Activated naive CD8-positive, alpha-beta T cell treated with anti-CD3 and anti-CD28 coated beads, Interleukin-2, amount 50 U/mL, for 16 hours (primary cell): Measurements from ENCODE around the gene CD48.
"Not testable (repeated sequence)": the region's sequence is repeated elsewhere in the genome, so short reads cannot be mapped to it uniquely, and the experiment has no call there.

Experiments
- DNase-seq: peaks from one replicate; pipeline ENCODE4 v3.0.0-alpha.2; 2020; ENCODE audit warnings: low read depth, low spot score

Gene CD48

DNA sequence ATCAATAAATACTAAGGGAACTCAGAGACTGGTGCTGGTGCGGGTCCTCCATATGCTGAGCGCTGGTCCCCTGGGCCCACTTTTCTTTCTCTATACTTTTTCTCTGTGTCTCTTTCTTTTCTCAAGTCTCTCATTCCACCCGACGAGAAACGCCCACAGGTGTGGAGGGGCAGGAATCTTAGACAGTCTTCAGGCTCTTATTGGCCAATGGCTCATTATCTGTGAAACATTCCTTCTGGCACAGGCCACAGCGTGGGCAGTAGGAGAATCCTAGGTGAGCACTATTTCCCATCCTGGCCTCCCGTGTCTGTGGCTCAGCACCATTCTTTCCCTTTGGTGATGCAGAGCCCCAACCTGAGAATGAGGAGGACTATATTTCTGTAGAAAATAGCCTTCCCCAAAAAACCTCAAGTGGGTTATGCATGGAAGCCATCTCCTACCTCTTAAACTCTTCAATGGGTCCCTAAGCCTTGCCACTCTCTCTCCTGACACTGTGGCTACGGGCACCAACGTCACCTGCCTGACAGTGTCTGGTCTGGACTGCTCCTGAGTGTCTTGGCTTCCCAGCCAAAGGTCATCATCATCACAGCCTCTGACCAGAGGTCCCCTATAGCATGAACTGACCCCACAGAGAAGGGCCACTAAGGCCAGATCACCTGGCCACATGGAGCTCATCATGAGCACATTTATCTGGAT is 58.5 kb downstream of the CD48 start:
- DNase-seq: no peak

DNA sequence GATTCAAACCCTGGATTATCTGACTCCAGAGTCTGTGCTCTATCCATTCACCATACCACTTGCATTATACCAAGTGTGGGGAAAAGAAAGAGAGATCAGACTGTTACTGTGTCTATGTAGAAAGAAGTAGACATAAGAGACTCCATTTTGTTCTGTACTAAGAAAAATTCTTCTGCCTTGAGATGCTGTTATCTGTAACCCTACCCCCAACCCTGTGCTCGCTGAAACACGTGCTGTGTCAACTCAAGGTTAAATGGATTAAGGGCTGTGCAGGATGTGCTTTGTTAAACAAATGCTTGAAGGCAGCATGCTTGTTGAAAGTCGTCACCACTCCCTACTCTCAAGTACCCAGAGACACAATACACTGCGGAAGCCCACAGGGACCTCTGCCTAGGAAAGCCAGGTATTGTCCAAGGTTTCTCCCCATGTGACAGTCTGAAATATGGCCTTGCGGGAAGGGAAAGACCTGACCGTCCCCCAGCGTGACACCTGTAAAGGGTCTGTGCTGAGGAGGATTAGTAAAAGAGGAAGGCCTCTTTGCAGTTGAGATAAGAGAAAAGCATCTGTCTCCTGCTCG is 59.5 kb downstream of the CD48 start:
- DNase-seq: not testable (repeated sequence)

DNA sequence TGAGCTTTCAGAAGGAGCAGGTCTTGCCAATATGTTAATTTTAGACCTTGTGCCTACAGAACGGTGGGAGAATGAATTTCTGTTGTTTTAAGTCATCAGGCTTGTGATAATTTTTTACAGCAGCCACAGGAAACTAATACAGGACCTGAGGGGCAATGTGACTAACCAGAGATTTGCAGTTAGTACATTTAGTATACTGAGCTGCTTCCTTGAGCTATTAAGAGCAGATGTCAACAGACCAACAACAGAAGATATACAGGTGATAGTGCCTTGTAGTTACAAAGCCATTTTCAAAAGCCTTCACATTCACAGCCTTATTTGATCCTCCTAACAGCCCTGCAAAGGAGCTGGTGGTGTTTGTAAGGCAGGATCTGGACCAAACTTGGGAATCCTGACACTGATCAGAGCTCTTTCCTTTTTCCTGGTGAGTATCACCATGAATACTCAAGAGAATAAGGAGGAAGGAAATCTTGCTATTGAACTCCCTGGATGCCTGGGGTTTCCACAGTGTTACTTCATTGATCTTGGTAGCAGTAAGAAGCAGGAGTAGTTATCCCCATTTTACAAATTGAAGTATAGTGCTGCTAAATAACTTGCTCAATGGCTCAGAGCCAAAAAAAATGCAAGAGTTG is 60.1 kb downstream of the CD48 start:
- no peak for DNase-seq

DNA sequence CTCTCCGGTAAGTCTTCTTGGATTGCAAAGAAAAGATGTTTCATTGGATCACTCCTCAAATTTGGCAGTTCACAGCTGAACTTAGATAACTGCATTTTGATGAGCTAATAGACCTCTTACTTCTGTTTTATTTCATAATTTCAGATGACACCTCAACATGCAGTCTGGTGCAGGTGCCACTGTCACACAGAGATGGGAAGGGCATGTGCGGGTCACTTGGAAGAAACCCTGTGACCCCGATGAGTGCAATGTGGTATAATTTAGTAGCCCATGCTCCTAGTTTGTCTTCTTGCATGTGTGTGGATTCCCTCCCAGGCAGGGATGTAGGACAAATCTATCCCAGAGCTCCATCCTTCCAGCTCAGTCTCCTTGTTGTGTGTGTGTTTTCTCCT is 64.3 kb downstream of the CD48 start:
- no peak for DNase-seq

DNA sequence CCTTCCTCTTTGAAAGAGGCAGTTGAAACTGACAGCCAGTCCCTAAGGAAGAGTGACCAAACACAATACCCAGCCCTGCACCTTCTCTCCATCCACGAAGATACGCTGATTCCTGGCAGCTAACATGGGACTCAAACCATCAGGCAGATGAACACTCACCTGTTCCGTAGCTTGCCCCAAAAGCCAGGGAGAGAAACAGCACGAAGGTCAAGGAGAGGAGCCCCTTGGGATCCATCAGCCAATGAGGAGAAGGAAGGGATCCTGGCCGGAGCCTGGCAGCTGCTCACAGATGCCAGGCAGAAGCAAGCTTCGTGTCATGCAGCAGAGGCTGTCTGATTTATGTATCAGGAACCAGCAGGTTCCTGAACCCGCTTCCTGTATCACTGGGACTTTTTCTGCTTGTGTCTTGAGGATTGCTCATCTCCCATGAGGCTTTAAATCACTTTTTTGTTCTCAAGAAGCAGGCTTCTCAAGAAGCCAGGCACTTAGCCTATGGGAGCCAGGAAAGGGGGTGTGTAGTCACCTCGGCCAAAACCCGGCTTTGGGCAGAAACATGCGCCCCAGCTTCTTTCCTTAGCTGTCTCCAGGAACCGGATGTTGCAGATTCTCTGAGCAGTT is 64.8 kb downstream of the CD48 start, which contains the start of gene SLAMF1:
TSS of gene SLAMF1 (minus strand) at position 334 of the 618 bp plus-strand sequence. CDS start at position 235, 99 bp downstream.
- DNase-seq: no peak

DNA sequence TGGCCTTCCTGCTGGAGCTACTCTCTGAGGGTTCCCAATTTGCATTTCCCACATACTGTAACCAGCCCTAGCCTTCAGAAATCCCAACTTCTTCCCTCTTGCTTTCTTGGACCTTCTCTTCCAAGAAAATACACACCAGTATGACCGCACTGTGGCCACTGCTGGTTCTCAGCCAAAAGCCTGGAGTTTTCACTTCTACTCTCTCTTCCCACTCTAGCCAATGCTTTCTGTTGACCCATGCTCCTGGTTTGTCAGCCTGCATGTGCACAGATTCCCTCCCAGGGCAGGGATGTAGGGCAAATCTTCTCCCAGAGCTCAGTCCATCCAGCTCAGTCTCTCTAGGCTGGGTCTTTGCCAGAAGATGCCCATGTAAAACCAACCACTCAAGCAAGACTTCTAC is 65.4 kb downstream of the CD48 start:
- DNase-seq: no peak

DNA sequence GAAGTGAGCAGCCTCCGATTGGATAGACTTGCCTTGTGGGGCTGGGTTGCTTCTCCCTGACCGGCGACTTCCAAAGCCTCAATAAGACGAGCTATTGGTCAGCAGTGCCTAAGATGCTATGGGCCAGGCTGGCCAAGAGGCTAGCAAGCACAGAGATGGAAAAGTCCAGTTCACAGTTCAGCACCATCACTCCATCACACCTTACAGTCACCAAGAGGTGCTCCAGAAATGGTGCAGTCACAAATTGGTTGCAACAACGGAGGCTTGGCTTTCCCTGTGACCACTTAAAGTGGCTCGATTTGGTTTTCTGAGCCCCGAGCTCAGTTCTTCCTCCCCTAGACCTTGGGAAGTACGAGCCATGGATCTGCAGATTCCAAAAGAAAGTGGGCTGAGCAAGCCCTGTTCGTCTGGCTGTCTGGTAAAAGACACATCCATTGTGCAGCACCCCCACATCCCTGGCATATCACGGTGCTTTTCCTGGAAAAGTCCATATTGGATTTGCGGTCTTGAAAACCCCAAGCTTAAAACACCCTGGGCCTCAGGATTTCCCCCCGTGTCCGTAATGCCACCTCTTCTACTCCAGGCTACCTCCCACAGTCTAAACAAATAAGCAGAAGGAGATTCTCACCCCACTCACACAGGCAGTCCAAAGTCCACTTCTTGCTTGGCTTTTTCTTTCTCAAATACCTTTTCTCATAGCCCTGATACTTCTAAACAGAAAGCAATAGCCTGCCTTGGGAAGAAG is 66.1 kb downstream of the CD48 start:
- DNase-seq: no peak

DNA sequence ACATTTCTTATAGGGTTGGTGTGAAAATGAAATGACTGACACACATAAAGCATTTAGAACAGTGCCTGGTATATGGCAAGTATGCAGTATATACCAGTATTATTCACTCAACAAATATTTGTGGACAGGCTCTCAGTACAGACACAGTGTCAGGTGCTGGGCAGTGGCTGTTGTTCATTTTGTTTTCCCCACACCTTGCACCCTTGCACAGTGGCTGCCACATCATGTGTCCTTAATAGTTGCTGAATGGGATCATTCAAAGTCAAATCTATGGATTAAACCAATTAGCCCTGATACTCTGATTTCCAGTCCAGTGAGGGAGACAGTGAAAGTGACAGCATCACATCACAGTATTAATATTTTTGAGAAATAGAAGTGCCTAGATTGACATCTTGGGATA is 67.2 kb downstream of the CD48 start:
- DNase-seq: no peak

DNA sequence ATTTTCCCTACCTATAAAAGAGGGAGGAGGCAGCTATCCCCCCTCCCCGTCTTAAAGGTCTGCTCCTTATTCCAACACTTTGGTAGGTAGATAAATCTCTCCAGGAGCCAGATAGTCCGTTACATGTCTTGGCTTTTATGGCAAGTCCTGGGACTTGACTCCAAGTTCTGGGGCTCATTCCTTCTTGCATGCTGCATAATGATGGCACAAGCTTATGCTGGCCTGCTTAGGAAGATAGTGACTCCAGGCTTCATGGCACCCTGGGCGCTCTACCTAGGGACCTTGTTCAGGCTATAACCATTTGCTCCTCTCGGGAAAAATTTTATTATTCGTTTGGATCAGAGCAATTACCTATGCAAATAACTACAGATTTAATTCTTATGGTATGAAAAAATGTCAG is 68.5 kb downstream of the CD48 start:
- DNase-seq: no peak

DNA sequence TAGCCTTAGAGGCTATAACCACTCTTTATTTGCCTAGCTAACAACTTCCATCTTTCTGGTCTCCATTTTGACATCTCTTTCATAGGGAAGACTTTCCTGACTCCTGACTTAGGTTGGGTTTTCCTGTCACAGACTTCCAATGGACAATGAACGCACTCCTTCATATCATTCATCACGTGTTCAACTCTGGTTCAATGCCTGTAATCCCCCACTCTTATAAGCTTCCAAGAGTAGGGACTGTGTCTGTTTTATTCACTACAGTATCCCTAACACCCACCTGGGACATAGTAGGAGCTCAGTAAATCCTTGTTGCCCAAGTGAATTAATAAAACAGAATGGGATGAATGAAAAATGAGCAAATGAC is 69.4 kb downstream of the CD48 start:
- DNase-seq: no peak

DNA sequence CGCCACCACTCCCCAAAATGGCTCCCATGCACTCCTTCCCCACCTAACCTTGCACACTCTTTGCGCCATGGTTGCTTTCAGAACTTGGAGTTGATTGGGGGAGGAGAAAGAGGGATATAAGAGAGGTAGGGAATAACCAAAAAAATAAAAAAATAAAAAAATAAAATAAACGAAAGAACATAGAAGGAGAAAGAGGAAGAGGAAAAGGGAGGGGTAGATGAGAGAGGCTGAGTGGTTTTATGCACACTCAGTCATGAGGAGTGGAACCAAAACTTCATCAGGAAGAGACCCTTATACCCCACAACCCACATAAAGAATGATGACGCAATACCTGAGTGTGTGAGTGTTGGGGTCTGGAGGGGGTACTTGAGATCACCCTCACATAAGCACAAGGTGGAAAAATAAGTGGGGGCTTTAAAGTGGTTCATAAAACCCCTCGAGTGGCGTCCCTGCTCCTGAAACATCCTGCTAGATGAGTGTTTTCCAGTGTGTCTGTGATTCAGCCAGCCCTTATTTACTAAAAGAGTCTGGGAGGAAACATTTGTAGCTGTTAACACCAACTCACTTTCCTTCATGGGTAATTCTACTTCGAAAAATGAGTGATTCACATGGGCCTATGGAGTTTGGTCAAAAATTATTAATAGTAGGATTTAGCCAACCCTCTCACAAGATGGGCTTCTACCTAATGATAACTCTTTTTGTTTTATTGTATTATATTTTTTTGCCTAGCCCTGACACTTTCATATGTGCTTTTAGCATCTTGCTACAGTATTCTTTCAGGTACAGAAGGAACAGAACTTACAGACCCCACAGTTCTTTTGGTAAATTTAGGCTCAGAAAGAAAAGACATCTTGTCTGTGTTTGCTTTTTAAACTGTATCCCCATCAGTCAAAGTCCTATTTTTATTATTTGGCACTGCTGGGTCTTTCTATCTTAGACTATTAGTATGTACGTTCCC is 70.0 kb downstream of the CD48 start:
- no peak for DNase-seq

DNA sequence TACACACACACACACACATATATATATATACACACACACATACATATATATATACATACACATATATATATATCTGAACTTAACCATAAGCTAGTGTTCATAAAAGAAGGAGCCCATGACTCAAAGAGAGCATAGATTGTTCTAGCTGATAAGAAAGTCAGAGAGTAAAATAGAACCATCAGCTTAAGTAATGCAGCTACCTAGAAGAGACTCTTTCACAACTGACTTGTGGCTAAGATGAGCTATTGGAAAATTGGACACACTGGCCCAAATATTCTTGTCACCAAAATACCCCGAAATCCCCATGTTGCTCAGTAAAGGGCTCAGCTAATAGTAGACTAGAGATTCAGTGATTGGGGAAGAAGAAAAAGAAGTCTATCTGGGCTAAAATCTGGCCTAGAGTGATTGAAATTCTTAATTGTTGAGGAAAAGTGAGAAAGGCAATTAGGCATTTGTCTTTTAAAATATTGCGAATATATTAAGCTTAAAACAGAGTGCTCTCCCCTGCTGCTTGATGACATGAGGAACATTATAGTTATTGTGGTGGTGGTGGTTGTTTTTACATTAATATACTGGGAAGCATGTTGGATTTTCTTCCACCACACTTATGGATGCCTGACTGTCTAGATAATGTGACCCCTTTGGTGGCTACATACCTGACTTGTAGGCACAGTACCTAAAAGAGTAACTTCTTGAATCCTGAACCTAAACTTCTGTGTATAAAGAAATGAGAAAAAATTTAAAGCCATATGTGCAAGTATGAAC is 71.1 kb downstream of the CD48 start:
- DNase-seq: no peak

DNA sequence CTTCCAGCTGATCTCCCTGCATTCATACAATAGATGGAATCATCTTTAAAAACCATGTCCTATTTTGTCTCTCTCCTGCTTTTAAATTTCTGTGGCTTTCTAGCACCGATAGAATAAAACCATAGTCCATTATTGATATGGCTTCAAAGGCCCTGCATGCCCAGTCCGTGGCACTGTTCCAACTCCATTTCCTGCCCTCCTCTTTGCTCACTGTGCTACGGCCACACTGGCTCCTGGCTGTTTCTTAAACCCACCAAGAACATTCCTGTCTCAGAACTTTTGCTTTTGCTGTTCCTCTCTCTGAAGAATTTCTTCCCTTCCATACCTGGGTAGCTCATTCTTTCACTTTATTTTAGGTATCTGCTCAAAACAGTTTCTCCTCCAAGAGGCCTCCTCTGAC is 72.0 kb downstream of the CD48 start:
- DNase-seq: no peak

DNA sequence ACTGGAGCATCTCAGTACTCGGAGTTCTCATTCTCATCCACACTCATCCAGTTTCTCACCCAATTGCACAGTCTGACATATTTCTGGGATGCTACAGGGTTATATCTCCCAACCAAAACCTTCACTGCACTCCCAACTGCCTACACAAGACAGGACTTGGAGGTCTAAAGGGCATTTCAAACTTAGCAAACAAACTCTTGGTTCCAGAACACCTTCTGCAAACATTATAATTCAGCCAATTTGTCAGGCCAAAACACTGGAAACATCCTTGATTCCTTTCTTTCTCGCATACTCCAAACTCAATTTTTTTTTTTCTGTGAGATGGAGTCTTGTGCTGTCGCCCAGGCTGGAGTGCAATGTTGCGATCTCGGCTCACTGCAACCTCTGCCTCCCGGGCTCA is 72.7 kb downstream of the CD48 start:
- DNase-seq: no peak

DNA sequence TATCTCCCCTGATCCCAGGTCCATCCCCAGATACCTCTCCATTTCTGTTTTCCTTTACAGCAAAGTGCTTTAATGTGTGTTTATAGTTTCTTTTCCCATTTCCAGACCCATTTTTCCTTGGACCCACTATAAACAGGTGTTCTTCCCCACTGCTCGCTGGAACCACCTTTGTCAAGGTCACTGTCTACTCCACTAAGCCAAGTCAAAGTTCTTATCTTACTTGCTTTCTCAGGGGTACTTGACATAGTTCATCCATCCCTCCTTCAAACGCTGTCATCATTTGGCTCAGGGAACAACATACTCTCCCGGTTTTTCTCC is 73.1 kb downstream of the CD48 start:
- no peak for DNase-seq

DNA sequence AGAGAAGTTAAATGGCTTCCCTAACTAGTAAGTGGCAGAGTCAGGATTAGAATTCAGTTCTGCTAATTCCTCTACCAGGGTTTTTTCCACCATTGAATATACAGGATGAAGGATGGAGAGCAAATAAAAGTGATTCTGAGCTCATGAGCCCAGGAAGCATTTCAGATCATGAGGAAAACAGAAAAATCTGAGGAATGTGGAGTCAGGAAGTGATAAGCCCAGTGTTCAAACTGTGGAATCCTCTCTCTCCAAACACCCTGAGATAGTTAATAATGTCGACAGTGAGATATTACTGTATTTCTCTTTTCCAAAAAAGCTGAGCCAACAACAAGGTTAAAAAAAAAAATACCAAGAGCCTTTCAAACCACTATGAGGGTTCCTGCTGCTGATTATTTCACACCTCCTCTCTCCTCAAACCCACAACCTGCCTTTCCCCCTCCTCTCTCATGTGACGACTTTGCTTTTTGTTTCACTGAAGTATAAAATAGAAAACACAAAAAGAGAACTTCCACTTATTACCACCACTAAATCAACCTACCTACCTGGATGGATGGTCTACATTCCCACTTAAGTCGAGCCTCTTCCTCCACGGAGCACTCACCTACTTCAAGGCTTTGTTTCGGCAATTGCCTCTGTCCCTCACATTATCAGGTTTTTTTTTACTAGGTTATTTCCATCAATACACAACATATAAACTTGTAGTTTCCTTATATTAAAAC is 73.6 kb downstream of the CD48 start:
- DNase-seq: no peak

DNA sequence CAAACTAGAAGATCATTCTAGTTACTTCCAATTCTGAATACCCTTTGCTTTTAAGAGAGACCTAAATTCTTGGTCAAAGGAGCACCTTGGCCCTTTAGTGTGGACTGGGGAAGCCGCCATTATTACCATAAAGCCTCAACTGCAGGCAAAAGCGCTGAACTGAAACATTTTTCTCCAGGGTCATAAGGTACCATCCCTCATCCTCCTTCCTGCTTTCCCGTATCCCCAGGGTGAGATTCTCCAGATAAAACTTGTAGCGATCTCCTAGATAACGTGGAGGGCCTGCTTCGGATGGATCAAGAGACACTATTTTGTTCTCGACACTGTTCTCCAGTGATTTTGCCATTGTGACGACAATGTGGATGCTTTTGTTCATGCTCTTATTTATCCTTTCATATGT is 74.6 kb downstream of the CD48 start:
- DNase-seq: no peak

DNA sequence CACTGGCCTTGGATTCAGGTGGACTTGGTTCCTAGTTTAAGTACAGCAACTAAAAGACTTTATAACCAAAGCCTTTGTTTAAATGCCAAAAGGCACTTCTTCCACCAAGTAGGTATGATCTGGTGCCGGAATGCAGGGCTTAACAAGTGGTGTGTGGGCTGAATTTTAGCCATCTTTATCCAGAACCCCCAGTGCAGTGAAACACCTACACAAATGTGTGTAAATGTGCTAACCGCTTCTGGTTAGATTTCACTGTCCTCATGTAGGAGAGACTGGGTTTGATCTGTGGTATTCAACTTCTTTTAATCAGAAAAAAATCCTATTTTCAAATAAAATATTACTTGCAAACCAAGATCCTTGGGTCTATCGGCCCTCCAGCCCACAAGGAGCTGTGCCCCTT is 75.1 kb downstream of the CD48 start:
- no peak for DNase-seq

DNA sequence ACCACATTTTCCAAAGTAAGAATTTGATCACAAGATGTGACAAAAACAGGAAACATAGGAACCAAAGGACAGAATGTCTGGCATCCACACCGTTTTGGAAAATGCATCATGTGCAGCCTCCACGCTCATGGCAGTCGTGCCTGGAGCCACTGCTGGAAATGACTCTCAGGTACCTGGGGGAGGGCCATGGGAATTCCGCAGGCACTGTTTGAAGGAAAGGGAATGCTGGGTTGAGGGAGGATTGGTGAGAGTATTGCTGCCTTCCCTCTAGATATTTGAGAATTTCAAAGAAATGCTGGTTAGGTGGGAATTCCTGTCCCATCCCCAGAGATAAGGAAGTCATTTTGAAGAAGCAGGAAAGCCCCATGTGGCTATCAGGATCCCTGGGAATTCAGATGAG is 75.5 kb downstream of the CD48 start:
- no peak for DNase-seq
